ENCODE results near the gene USP44. TPM values are rescaled to one million over a fixed set of nuclear protein-coding genes. Genes with fewer than 3 reads are reported as not detected.

USP44 gene
- total and polyA plus RNA-seq, 2 donors (not counting 3 experiments of a cell fraction or from before 2014, with no cell fraction given): 0.91 to 3.1 TPM

DNA sequence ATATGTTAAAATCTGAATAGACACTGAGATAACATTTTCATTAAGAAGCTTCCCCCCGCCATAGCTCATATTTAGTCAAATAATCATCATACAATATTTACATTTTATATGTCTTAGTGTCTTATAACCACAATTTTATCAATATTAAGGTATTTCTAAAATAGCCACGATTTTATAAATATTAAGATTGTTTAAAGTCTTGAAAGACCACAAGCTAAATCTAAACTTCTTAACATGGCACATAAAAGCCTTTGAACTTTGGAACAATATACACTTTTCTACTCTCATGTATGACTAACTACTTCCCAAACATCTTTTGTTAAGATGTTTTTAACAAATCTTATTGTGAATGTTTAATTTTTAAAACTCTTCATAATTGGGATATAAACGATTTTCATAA, 6.5 kb downstream of the USP44 start:
- no peaks in the 10 kb centered on the region for H3K36me3 ChIP-seq (ENCODE audit: control insufficient read depth in 2 of 2, extremely low read depth in 1 of 2, insufficient read depth in 2 of 2, low read length in 2 of 2)
- peaks cover 4 to 14% of the 10 kb centered on the region in 2 experiments for H3K27me3 ChIP-seq (ENCODE audit: control insufficient read depth in 2 of 2, insufficient read depth in 2 of 2, low read length in 2 of 2)
- no peak overlapping the region for H3K4me3 ChIP-seq (replicated peaks in 1 of 3; ENCODE audit: insufficient read depth in 1 of 3, low read depth in 1 of 3, low read length in 3 of 3)
- peaks cover 2% of the 10 kb centered on the region for H3K9me3 ChIP-seq (replicated peaks; ENCODE audit: control insufficient read depth, insufficient read depth, low read length)
- CTCF ChIA-PET: interaction anchor here (0.6 to 2.7 kb wide), 5 partner anchors 10 to 425 kb away, joined by 3 to 13 read pairs (median 3); no protein-coding TSS in a partner anchor
- no peak overlapping the region for H2AFZ ChIP-seq (ENCODE audit: low read depth, low read length)
- TF ChIP-seq GATA2 (IDR thresholded peaks at IDR 0.05; ENCODE audit: insufficient read depth, insufficient read length, low read depth, low read length) (no peak), POLR2AphosphoS5 (IDR thresholded peaks at IDR 0.05; ENCODE audit: insufficient read depth, low read depth, low read length) (no peak), EZH2 (IDR thresholded peaks at IDR 0.05; ENCODE audit: borderline replicate concordance, low read depth, low read length, severe bottlenecking) (no peak), FOS (IDR thresholded peaks at IDR 0.05; ENCODE audit: borderline replicate concordance, insufficient read depth, low read length) (no peak)
- TF ChIP-seq, protein P1, sequence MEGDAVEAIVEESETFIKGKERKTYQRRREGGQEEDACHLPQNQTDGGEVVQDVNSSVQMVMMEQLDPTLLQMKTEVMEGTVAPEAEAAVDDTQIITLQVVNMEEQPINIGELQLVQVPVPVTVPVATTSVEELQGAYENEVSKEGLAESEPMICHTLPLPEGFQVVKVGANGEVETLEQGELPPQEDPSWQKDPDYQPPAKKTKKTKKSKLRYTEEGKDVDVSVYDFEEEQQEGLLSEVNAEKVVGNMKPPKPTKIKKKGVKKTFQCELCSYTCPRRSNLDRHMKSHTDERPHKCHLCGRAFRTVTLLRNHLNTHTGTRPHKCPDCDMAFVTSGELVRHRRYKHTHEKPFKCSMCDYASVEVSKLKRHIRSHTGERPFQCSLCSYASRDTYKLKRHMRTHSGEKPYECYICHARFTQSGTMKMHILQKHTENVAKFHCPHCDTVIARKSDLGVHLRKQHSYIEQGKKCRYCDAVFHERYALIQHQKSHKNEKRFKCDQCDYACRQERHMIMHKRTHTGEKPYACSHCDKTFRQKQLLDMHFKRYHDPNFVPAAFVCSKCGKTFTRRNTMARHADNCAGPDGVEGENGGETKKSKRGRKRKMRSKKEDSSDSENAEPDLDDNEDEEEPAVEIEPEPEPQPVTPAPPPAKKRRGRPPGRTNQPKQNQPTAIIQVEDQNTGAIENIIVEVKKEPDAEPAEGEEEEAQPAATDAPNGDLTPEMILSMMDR (IDR thresholded peaks at IDR 0.05; ENCODE audit: extremely low read depth in 1 of 2, insufficient read depth in 1 of 2, low read depth in 1 of 2, low read length in 2 of 2): no peak
- no peaks in the 10 kb centered on the region for H3K79me2 ChIP-seq (ENCODE audit: control insufficient read depth, insufficient read depth, low read length)
- dilution Hi-C loops (cut with MboI; ENCODE audit: extremely low pct_ligation_motif_present, low sequenced_read_pairs): no loop called here
- FAIRE-seq: no peak
- H4K20me1 ChIP-seq (replicated peaks; ENCODE audit: control insufficient read depth, extremely low read depth, insufficient read depth, low read length): no peaks in the 10 kb centered on the region
- no peaks in the 10 kb centered on the region for H3K9me1 ChIP-seq (replicated peaks; ENCODE audit: control insufficient read depth, extremely low read depth, insufficient read depth, low read length)
- H3K4me1 ChIP-seq (ENCODE audit: control insufficient read depth, extremely low read depth, insufficient read depth, low read length): peaks cover 19% of the 10 kb centered on the region
- intact Hi-C loops (cut with micrococcal nuclease): no loop called here
- DNase-seq (ENCODE audit: low read depth, low spot score): no peak
- H3K9ac ChIP-seq (replicated peaks; ENCODE audit: extremely low read depth, insufficient read depth, low read length): no peak overlapping the region
- no TSS peak for BruUV-seq (replicated peaks)
- POLR2A ChIA-PET: no interaction called here
- H3K27ac ChIP-seq (ENCODE audit: insufficient read depth, low read depth, low read length): no peak overlapping the region
- no peak overlapping the region for H3K4me2 ChIP-seq (ENCODE audit: insufficient read depth, low read length)

- no peaks in the 10 kb centered on the region for H3K9me1 ChIP-seq (replicated peaks; ENCODE audit: control insufficient read depth, extremely low read depth, insufficient read depth, low read length)
- H3K9me3 ChIP-seq (replicated peaks; ENCODE audit: control insufficient read depth, insufficient read depth, low read length): no peaks in the 10 kb centered on the region
- H3K36me3 ChIP-seq (ENCODE audit: control insufficient read depth in 2 of 2, extremely low read depth in 1 of 2, insufficient read depth in 2 of 2, low read length in 2 of 2): no peaks in the 10 kb centered on the region
- no peak overlapping the region for H3K4me3 ChIP-seq (replicated peaks in 1 of 3; ENCODE audit: insufficient read depth in 1 of 3, low read depth in 1 of 3, low read length in 3 of 3)
- H3K9ac ChIP-seq (replicated peaks; ENCODE audit: extremely low read depth, insufficient read depth, low read length): no peak overlapping the region
- dilution Hi-C loops (cut with MboI; ENCODE audit: extremely low pct_ligation_motif_present, low sequenced_read_pairs) (no loop called here), intact Hi-C loops (cut with micrococcal nuclease) (no loop called here)
- no peak overlapping the region for H2AFZ ChIP-seq (ENCODE audit: low read depth, low read length)
- ChIA-PET POLR2A (no interaction called here), CTCF (interaction anchor here (0.7 to 2.7 kb wide), 3 partner anchors 9 to 226 kb away, joined by 3 to 12 read pairs (median 3); no protein-coding TSS in a partner anchor)
- H3K79me2 ChIP-seq (ENCODE audit: control insufficient read depth, insufficient read depth, low read length): no peaks in the 10 kb centered on the region
- TF ChIP-seq, protein P1 (IDR thresholded peaks at IDR 0.05; ENCODE audit: extremely low read depth in 1 of 2, insufficient read depth in 1 of 2, low read depth in 1 of 2, low read length in 2 of 2): no peak
- no peak for TF ChIP-seq MYC (IDR thresholded peaks at IDR 0.05; ENCODE audit: low read depth, low read length)
- no peak for TF ChIP-seq POLR2AphosphoS5 (IDR thresholded peaks at IDR 0.05; ENCODE audit: insufficient read depth, low read depth, low read length)
- TF ChIP-seq POLR2A (IDR thresholded peaks at IDR 0.05; ENCODE audit: low read depth, low read length): no peak
- TF ChIP-seq FOS (IDR thresholded peaks at IDR 0.05; ENCODE audit: borderline replicate concordance, insufficient read depth, low read length): no peak
- no peak for TF ChIP-seq GATA2 (IDR thresholded peaks at IDR 0.05; ENCODE audit: insufficient read depth, insufficient read length, low read depth, low read length)
- TF ChIP-seq, protein P2, sequence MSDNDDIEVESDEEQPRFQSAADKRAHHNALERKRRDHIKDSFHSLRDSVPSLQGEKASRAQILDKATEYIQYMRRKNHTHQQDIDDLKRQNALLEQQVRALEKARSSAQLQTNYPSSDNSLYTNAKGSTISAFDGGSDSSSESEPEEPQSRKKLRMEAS (IDR thresholded peaks at IDR 0.05; ENCODE audit: insufficient read depth, insufficient read length): no peak
- no peak for TF ChIP-seq JUN (IDR thresholded peaks at IDR 0.05; ENCODE audit: borderline replicate concordance, insufficient read depth, insufficient read length, low read depth)
- TF ChIP-seq EZH2 (IDR thresholded peaks at IDR 0.05; ENCODE audit: borderline replicate concordance, low read depth, low read length, severe bottlenecking): no peak
- DNase-seq (ENCODE audit: low read depth, low spot score): no peak
- H3K4me2 ChIP-seq (ENCODE audit: insufficient read depth, low read length): no peak overlapping the region
- peaks cover 15% of the 10 kb centered on the region for H3K4me1 ChIP-seq (ENCODE audit: control insufficient read depth, extremely low read depth, insufficient read depth, low read length)
- no peak overlapping the region for H3K27ac ChIP-seq (ENCODE audit: insufficient read depth, low read depth, low read length)
- no TSS peak for BruUV-seq (replicated peaks)
- FAIRE-seq: no peak
- H4K20me1 ChIP-seq (replicated peaks; ENCODE audit: control insufficient read depth, extremely low read depth, insufficient read depth, low read length): no peaks in the 10 kb centered on the region
- H3K27me3 ChIP-seq (ENCODE audit: control insufficient read depth in 2 of 2, insufficient read depth in 2 of 2, low read length in 2 of 2): peaks cover 0 to 7% of the 10 kb centered on the region in 2 experiments
Observed at GRCh38 chr12:95543305-95543704, 8.0 kb downstream of the USP44 start.

Data from endothelial cell of umbilical vein (primary cell).